PC-9 (cell line): ENCODE data around the gene NKAIN2.

Source experiments
- EZH2 ChIP-seq: fragments of 200-600 bp; sonication (generic); IDR thresholded peaks from 2 replicates; pipeline ENCODE4 v1.8.0; 2017; ENCODE audit warnings: antibody characterized with exemption, low read depth
- TF ChIP-seq, protein P1 (sequence below): fragments of 200-600 bp; sonication (generic); conservative IDR thresholded peaks from 2 replicates; pipeline ENCODE4 v1.6.1; 2017; ENCODE audit warnings: mixed run types, antibody characterized with exemption, mild to moderate bottlenecking, moderate library complexity

- TF ChIP-seq, protein P1, sequence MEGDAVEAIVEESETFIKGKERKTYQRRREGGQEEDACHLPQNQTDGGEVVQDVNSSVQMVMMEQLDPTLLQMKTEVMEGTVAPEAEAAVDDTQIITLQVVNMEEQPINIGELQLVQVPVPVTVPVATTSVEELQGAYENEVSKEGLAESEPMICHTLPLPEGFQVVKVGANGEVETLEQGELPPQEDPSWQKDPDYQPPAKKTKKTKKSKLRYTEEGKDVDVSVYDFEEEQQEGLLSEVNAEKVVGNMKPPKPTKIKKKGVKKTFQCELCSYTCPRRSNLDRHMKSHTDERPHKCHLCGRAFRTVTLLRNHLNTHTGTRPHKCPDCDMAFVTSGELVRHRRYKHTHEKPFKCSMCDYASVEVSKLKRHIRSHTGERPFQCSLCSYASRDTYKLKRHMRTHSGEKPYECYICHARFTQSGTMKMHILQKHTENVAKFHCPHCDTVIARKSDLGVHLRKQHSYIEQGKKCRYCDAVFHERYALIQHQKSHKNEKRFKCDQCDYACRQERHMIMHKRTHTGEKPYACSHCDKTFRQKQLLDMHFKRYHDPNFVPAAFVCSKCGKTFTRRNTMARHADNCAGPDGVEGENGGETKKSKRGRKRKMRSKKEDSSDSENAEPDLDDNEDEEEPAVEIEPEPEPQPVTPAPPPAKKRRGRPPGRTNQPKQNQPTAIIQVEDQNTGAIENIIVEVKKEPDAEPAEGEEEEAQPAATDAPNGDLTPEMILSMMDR: no peak
- TF ChIP-seq EZH2: no peak
Observed at GRCh38 chr6:123838505-123839234, 35.0 kb downstream of the NKAIN2 start.
